ENCODE results near the gene KCNMB4. TPM values are rescaled to one million over a fixed set of nuclear protein-coding genes. Genes with fewer than 3 reads are reported as not detected.

Gene KCNMB4
- total RNA-seq: 1 to 10 TPM; 2.7 to 4.9 (median 3.3) TPM

- H3K27me3 ChIP-seq: peaks cover 3% of the 10 kb centered on the region
- TF ChIP-seq EP300 (IDR thresholded peaks at IDR 0.05) (no peak), POLR2AphosphoS5 (IDR thresholded peaks at IDR 0.05) (no peak), CTCF (IDR thresholded peaks at IDR 0.05) (no peak), POLR2A (IDR thresholded peaks at IDR 0.05) (no peak)
- H3K4me3 ChIP-seq: peak within 1 kb of the TSS; percentile 92
- no peaks in the 10 kb centered on the region for H3K9me3 ChIP-seq
- under 1% methylated on average over 43 of the region's 88 CpGs for WGBS
- H3K4me1 ChIP-seq: peaks cover 25% of the 10 kb centered on the region
- peak; percentile 77 to 83 for DNase-seq (ENCODE audit: low spot score in 2 of 2)
- H3K36me3 ChIP-seq: no peaks in the 10 kb centered on the region
- peak within 1 kb of the TSS; percentile 25 for H3K27ac ChIP-seq
These were observed at the start of gene KCNMB4 for GRCh38 chr12:70365648-70366518. TSS of gene KCNMB4 (plus strand) at chr12:70366290. CDS start at chr12:70366735, 445 bp downstream.

GRCh38 chr12:70317781-70318180 lies 48.3 kb upstream of the KCNMB4 start:
- no peaks in the 10 kb centered on the region for H3K4me1 ChIP-seq
- H3K9me3 ChIP-seq: no peaks in the 10 kb centered on the region
- DNase-seq (ENCODE audit: low spot score in 2 of 2): no peak
- 90% methylated on average over 3 of the region's 3 CpGs for WGBS
- TF ChIP-seq POLR2A (IDR thresholded peaks at IDR 0.05): no peak
- no peak for TF ChIP-seq POLR2AphosphoS5 (IDR thresholded peaks at IDR 0.05)
- H3K27me3 ChIP-seq: no peaks in the 10 kb centered on the region
- H3K4me3 ChIP-seq: no peak overlapping the region
- no peaks in the 10 kb centered on the region for H3K36me3 ChIP-seq
- no peak overlapping the region for H3K27ac ChIP-seq

- peaks cover 6% of the 10 kb centered on the region for H3K36me3 ChIP-seq
- TF ChIP-seq EP300 (IDR thresholded peaks at IDR 0.05) (no peak), CTCF (IDR thresholded peaks at IDR 0.05) (no peak)
- no peaks in the 10 kb centered on the region for H3K27me3 ChIP-seq
- WGBS: 73% methylated on average over 4 of the region's 4 CpGs
- no peaks in the 10 kb centered on the region for H3K9me3 ChIP-seq
- no peak overlapping the region for H3K4me3 ChIP-seq
- DNase-seq (ENCODE audit: low spot score in 2 of 2): no peak
- no peaks in the 10 kb centered on the region for H3K4me1 ChIP-seq
- no peak overlapping the region for H3K27ac ChIP-seq
These were observed 46.5 kb upstream of the KCNMB4 start for GRCh38 chr12:70319605-70320004.

- H3K4me1 ChIP-seq: no peaks in the 10 kb centered on the region
- H3K36me3 ChIP-seq: peaks cover 6% of the 10 kb centered on the region
- H3K27ac ChIP-seq: no peak overlapping the region
- TF ChIP-seq POLR2A (IDR thresholded peaks at IDR 0.05) (no peak), EP300 (IDR thresholded peaks at IDR 0.05) (no peak), POLR2AphosphoS5 (IDR thresholded peaks at IDR 0.05) (no peak), CTCF (IDR thresholded peaks at IDR 0.05) (no peak)
- H3K9me3 ChIP-seq: no peaks in the 10 kb centered on the region
- DNase-seq (ENCODE audit: low spot score in 2 of 2): no peak
- WGBS: 79% methylated on average over 2 of the region's 2 CpGs
- no peak overlapping the region for H3K4me3 ChIP-seq
- H3K27me3 ChIP-seq: no peaks in the 10 kb centered on the region
These were observed 44.9 kb upstream of the KCNMB4 start for GRCh38 chr12:70321191-70321590.

GRCh38 chr12:70327541-70327940 lies 38.5 kb upstream of the KCNMB4 start:
- DNase-seq (ENCODE audit: low spot score in 2 of 2): no peak
- H3K9me3 ChIP-seq: no peaks in the 10 kb centered on the region
- peaks cover 11% of the 10 kb centered on the region for H3K36me3 ChIP-seq
- H3K27me3 ChIP-seq: no peaks in the 10 kb centered on the region
- WGBS: 100% methylated on average over 2 of the region's 2 CpGs
- TF ChIP-seq EP300 (IDR thresholded peaks at IDR 0.05) (no peak), POLR2AphosphoS5 (IDR thresholded peaks at IDR 0.05) (no peak), CTCF (IDR thresholded peaks at IDR 0.05) (no peak)
- H3K4me3 ChIP-seq: no peak overlapping the region
- no peak overlapping the region for H3K27ac ChIP-seq
- H3K4me1 ChIP-seq: no peaks in the 10 kb centered on the region
